GM23248 (cell line): ENCODE results near the gene MAPT. TPM values are rescaled to one million over a fixed set of nuclear protein-coding genes. Genes with fewer than 3 reads are reported as not detected.

ENCODE experiments used
- DNase-seq: peaks from one replicate; pipeline ENCODE4 v3.0.0-alpha.2; 2015
- H2AFZ ChIP-seq: fragments of 200-600 bp; sonication (generic); 2 replicates; pipeline ENCODE4 v1.6.1; 2016; ENCODE audit warnings: antibody characterized with exemption
- H3F3A ChIP-seq: fragments of 200-600 bp; sonication (generic); 2 replicates; pipeline ENCODE4 v1.6.1; 2016; ENCODE audit warnings: mild to moderate bottlenecking, antibody characterized with exemption, mixed run types; ENCODE audit not compliant: insufficient read depth
- H3K27ac ChIP-seq: fragments of 200-600 bp; sonication (generic); 2 replicates; pipeline ENCODE4 v1.5.1; 2016; ENCODE audit warnings: mild to moderate bottlenecking
- H3K27me3 ChIP-seq: fragments of 200-600 bp; sonication (generic); replicated peaks from 2 replicates; pipeline ENCODE4 v1.6.1; 2016; ENCODE audit warnings: mild to moderate bottlenecking; ENCODE audit not compliant: insufficient read depth
- H3K36me3 ChIP-seq: fragments of 200-600 bp; sonication (generic); 2 replicates; pipeline ENCODE4 v1.6.1; 2016; ENCODE audit warnings: low read depth, mild to moderate bottlenecking
- H3K4me1 ChIP-seq: fragments of 200-600 bp; sonication (generic); 2 replicates; pipeline ENCODE4 v1.6.1; 2016; ENCODE audit warnings: mild to moderate bottlenecking; ENCODE audit not compliant: insufficient read depth
- H3K4me2 ChIP-seq: fragments of 200-600 bp; sonication (generic); one replicate; pipeline ENCODE4 v1.6.1; 2016; ENCODE audit warnings: mild to moderate bottlenecking; ENCODE audit not compliant: unreplicated experiment
- H3K4me3 ChIP-seq: fragments of 200-600 bp; sonication (generic); 2 replicates; pipeline ENCODE4 v1.5.1; 2016; ENCODE audit warnings: mild to moderate bottlenecking
- H3K79me2 ChIP-seq: fragments of 200-600 bp; sonication (generic); 2 replicates; pipeline ENCODE4 v1.6.1; 2016; ENCODE audit warnings: mild to moderate bottlenecking; ENCODE audit not compliant: insufficient read depth
- H3K9ac ChIP-seq: fragments of 200-600 bp; sonication (generic); 2 replicates; pipeline ENCODE4 v1.6.1; 2016; ENCODE audit warnings: mild to moderate bottlenecking
- H3K9me2 ChIP-seq: fragments of 200-600 bp; sonication (generic); 2 replicates; pipeline ENCODE4 v1.6.1; 2016; ENCODE audit warnings: mixed run types, mild to moderate bottlenecking, moderate library complexity; ENCODE audit not compliant: insufficient read depth
- H3K9me3 ChIP-seq: fragments of 200-600 bp; sonication (generic); one replicate; pipeline ENCODE4 v1.6.1; 2017; ENCODE audit warnings: low read depth
- H4K20me1 ChIP-seq: fragments of 200-600 bp; sonication (generic); 2 replicates; pipeline ENCODE4 v1.6.0; 2016; ENCODE audit not compliant: insufficient read depth
- EZH2 ChIP-seq: fragments of 200-600 bp; sonication (generic); IDR thresholded peaks from 2 replicates; pipeline ENCODE4 v1.6.1; 2018; ENCODE audit warnings: antibody characterized with exemption, mild to moderate bottlenecking; ENCODE audit not compliant: insufficient read depth, poor library complexity, severe bottlenecking
- EZH2phosphoT487 ChIP-seq: fragments of 200-600 bp; sonication (generic); IDR thresholded peaks from 2 replicates; pipeline ENCODE4 v1.6.1; 2018; ENCODE audit warnings: antibody characterized with exemption, moderate library complexity, mild to moderate bottlenecking, low read depth; ENCODE audit not compliant: insufficient read depth
- WGBS, 2 experiments: methylation state at CpG; one replicate each; pipeline ENCODE4 v1.1.6; 2015 to 2017; ENCODE audit warnings: low lambda C conversion rate in 2 of 2, low coverage in 1 of 2; ENCODE audit errors: missing lambda C conversion rate in 2 of 2; 5-methylcytosine and 5-hydroxymethylcytosine counted together
- in situ Hi-C: fragments of 300-500 bp; cut with MboI; formaldehyde crosslinking; loops from 2 replicates; pipeline ENCODE4 v1.15.0; 2020
- polyA plus RNA-seq: library from polyadenylated mRNA; unstranded; fragments of >200 nt; fragmentation: Nextera tagmentation; extraction: Ambion mirVana; gene quantifications from 2 replicates; pipeline ENCODE4 v1.2.1, GENCODE V29; 2016
- small RNA-seq: library from RNA; depleted of rRNA; stranded (forward); fragments of <200 nt; gene quantifications from one replicate; pipeline ENCODE3, GENCODE V24; 2014; ENCODE audit warnings: low read depth, low replicate concordance
- total RNA-seq: library from RNA; depleted of rRNA; stranded (reverse); fragments of >200 nt; shearing (Covaris generic); gene quantifications from 2 replicates; pipeline ENCODE4 v1.2.3, GENCODE V29; 2014; rRNA removed

Gene MAPT
- total and polyA plus RNA-seq, 2 experiments from 2014 or later = 0.06 TPM; not detected in 1

DNA sequence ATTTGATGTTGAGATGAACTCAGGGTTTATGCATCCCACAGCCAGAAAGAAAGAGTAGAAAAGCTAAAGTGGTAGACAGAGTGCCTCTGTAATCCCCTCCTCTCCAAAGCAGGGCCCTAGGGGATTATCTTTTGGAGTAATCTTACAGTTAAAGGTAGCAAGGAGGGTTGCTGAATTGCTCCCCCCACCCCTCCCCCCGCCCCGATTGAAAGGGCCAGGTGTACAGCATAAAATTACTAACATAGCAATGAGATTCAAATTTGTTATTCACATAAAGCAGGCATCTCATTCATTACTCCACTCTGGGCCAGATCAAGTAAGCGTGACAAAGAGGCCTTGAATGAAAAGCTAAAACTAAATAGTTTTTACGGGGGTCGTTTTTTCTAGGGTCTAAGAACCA lies 177.4 kb downstream of the MAPT start:
- Histone ChIP-seq H3K4me3 (no peak overlapping the region), H3K4me2 (no peak overlapping the region), H3K9me3 (no peaks in the 10 kb centered on the region), H3K9me2 (no peaks in the 10 kb centered on the region), H3K4me1 (peaks cover 21% of the 10 kb centered on the region), H3K79me2 (peaks cover 96% of the 10 kb centered on the region), H3K27ac (no peak overlapping the region), H2AFZ (no peak overlapping the region), H3F3A (peaks cover 29% of the 10 kb centered on the region), H3K36me3 (peaks cover 14% of the 10 kb centered on the region), H3K27me3 (no peaks in the 10 kb centered on the region), H3K9ac (no peak overlapping the region), H4K20me1 (0 out of 2 replicates have a peak, but pooled peaks cover 4% of the 10 kb centered on the region)
- 77 to 79% methylated on average over 5 of the region's 5 CpGs for WGBS, 2 experiments
- no peak for DNase-seq
- TF ChIP-seq EZH2 (no peak), EZH2phosphoT487 (no peak)
- in situ Hi-C loops = no loop called here

- H3K79me2 ChIP-seq = peaks cover 96% of the 10 kb centered on the region
- TF ChIP-seq EZH2phosphoT487 = no peak
- no peak for TF ChIP-seq EZH2
- H3K9me3 ChIP-seq = no peaks in the 10 kb centered on the region
- in situ Hi-C loops = no loop called here
- DNase-seq = peak; percentile 79
- no peaks in the 10 kb centered on the region for H3K27me3 ChIP-seq
- H3K4me3 ChIP-seq = peak overlapping the region; percentile 49
- 0 to 2% methylated on average over 1 of the region's 1 CpG for WGBS, 2 experiments
- H3F3A ChIP-seq = peaks cover 29% of the 10 kb centered on the region
- H3K4me1 ChIP-seq = peaks cover 21% of the 10 kb centered on the region
- H3K36me3 ChIP-seq = peaks cover 4% of the 10 kb centered on the region; the same call in 1 of the 2 replicates
- H2AFZ ChIP-seq = no peak overlapping the region
- H3K9me2 ChIP-seq = no peaks in the 10 kb centered on the region
- peak overlapping the region; percentile 65 for H3K27ac ChIP-seq
- peak overlapping the region; percentile 58 for H3K9ac ChIP-seq
- 0 out of 2 replicates have a peak, but pooled peaks cover 4% of the 10 kb centered on the region for H4K20me1 ChIP-seq
- H3K4me2 ChIP-seq = peak overlapping the region; percentile 64
Observed at GRCh38 chr17:46072998-46073397, 178.6 kb downstream of the MAPT start.

DNA sequence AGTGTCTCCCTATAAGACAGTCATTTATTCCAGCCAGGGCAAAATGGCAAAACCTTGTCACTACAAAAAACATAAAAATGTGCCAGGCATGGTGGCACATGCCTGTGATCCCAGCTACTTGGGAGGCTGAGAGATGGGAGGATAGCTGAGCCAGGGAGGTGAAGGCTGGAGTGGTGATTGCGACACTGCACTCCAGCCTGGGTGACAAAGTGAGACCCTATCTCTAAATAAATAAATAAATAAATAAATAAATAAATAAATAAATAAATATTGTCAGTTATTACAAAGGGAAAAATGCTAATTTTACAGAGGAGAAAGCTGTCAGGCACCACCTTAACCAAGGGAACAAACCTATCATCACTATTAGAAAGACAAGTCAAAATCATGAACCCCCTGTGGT lies 180.2 kb downstream of the MAPT start:
- H3K4me2 ChIP-seq = no peak overlapping the region
- TF ChIP-seq EZH2 (no peak), EZH2phosphoT487 (no peak)
- peaks cover 96% of the 10 kb centered on the region for H3K79me2 ChIP-seq
- in situ Hi-C loops = no loop called here
- peaks cover 4% of the 10 kb centered on the region; the same call in 1 of the 2 replicates for H3K36me3 ChIP-seq
- H3K9me3 ChIP-seq = no peaks in the 10 kb centered on the region
- no peak overlapping the region for H3K4me3 ChIP-seq
- peaks cover 29% of the 10 kb centered on the region for H3F3A ChIP-seq
- H3K27ac ChIP-seq = no peak overlapping the region
- H3K4me1 ChIP-seq = peaks cover 21% of the 10 kb centered on the region
- 59 to 70% methylated on average over 1 of the region's 1 CpG for WGBS, 2 experiments
- no peak overlapping the region for H2AFZ ChIP-seq
- no peaks in the 10 kb centered on the region for H3K9me2 ChIP-seq
- 0 out of 2 replicates have a peak, but pooled peaks cover 5% of the 10 kb centered on the region for H4K20me1 ChIP-seq
- H3K9ac ChIP-seq = no peak overlapping the region
- no peaks in the 10 kb centered on the region for H3K27me3 ChIP-seq
- no peak for DNase-seq

Small RNA genes within 50 kb of the gene (small RNA-seq; reads per million reads assigned to genes)
- not detected for gene RF00017

Other genes starting within 250 kb of the MAPT start
- not detected in 2 replicates for gene CRHR1, start 110.2 kb upstream of the MAPT start, total RNA-seq
- not detected in 2 replicates for gene CRHR1, start 110.2 kb upstream of the MAPT start, polyA plus RNA-seq
- gene SPPL2C, start 49.7 kb upstream of the MAPT start, total RNA-seq = not detected in 2 replicates
- not detected in 2 replicates for gene SPPL2C, start 49.7 kb upstream of the MAPT start, polyA plus RNA-seq
- gene STH, start 104.7 kb downstream of the MAPT start, total RNA-seq = not detected in 2 replicates
- not detected in 2 replicates for gene STH, start 104.7 kb downstream of the MAPT start, polyA plus RNA-seq